HEK293 (cell line): Measurements from ENCODE around the gene SRPK3.

Source experiments
- CTCF ChIP-seq: fragments of 450-650 bp; formaldehyde crosslinking; IDR thresholded peaks from 2 replicates; pipeline ENCODE4 v1.5.1; 2016; ENCODE audit warnings: missing biosample characterization, missing genetic modification characterization
- KLF1 ChIP-seq: fragments of 450-650 bp; formaldehyde crosslinking; IDR thresholded peaks from 2 replicates; pipeline ENCODE4 v1.5.1; 2016; ENCODE audit warnings: missing biosample characterization, missing genetic modification characterization
- MZF1 ChIP-seq: fragments of 450-650 bp; formaldehyde crosslinking; IDR thresholded peaks from 2 replicates; pipeline ENCODE4 v1.5.1; 2017; ENCODE audit warnings: missing biosample characterization, missing genetic modification characterization, borderline replicate concordance
- PBX3 ChIP-seq: sonication (generic); formaldehyde crosslinking; IDR thresholded peaks from 2 replicates; pipeline ENCODE4 v1.8.1; 2022; ENCODE audit warnings: mild to moderate bottlenecking, moderate library complexity, missing genetic modification reagents
- ZBTB26 ChIP-seq: fragments of 450-650 bp; formaldehyde crosslinking; optimal IDR thresholded peaks from 2 replicates; pipeline ENCODE3; 2016; ENCODE audit warnings: missing biosample characterization, mild to moderate bottlenecking, missing genetic modification characterization
- ZBTB8A ChIP-seq: fragments of 450-650 bp; formaldehyde crosslinking; IDR thresholded peaks from 2 replicates; pipeline ENCODE4 v1.5.1; 2016; ENCODE audit warnings: missing biosample characterization, missing genetic modification characterization
- ZFP37 ChIP-seq: fragments of 450-650 bp; formaldehyde crosslinking; IDR thresholded peaks from 2 replicates; pipeline ENCODE4 v1.5.1; 2016; ENCODE audit warnings: missing biosample characterization, missing genetic modification characterization

- TF ChIP-seq CTCF (tag by site-specific recombination) (peak; percentile 91), KLF1 (tag by site-specific recombination) (peak; percentile 5; the same call in 1 of the 2 replicates), ZFP37 (0 out of 2 replicates have a peak, but pooled peaks have one; percentile 36), MZF1 (tag by site-specific recombination) (no peak), ZBTB8A (0 out of 2 replicates have a peak, but pooled peaks have one; percentile 38), ZBTB26 (peak; percentile 95), PBX3 (no peak; the same call in 1 of the 2 replicates)
These were observed 13.4 kb downstream of the SRPK3 start, which contains the start of the genes IDH3G and SSR4 for GRCh38 chrX:153794018-153794896.
